SK-N-SH treated with all-trans-retinoic acid at 6 μM for 48 hours (cell line): ENCODE results near the gene FAM120AOS.

Experiments used
- CSDC2 ChIP-seq: fragments of 250-450 bp; sonication (Bioruptor Pico); IDR thresholded peaks from 2 replicates; pipeline ENCODE4 v1.5.0; 2020; ENCODE audit warnings: mild to moderate bottlenecking, moderate library complexity
- RARB ChIP-seq: fragments of 250-450 bp; sonication (Bioruptor Pico); IDR thresholded peaks from 2 replicates; pipeline ENCODE4 v1.8.0; 2021; ENCODE audit warnings: mild to moderate bottlenecking, moderate library complexity

DNA sequence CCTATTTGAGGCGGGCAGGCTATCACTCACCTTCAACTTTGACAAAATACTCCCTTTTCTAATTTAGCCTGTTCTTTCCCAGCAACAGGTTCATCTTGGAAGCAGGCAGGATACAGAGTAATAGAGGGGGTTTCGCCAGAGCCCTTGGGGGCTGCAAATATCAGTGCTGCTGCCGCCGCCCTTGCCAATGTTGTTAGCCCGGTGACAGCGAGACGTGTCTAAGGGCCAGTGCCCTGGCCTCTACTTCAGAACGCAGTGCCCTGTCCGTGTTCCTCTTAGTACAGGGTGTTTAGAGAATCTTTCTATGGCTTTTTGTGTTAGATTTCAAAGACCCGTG is 703 bp downstream of the FAM120AOS start:
- TF ChIP-seq CSDC2 (CRISPR knock-in tag) (no peak), RARB (CRISPR knock-in tag) (no peak)
